ENCODE data around the gene FBXO48. TPM values are rescaled to one million over a fixed set of nuclear protein-coding genes. Genes with fewer than 3 reads are reported as not detected.

FBXO48 gene
- polyA plus RNA-seq, 1 experiment: 0.89 TPM

DNA sequence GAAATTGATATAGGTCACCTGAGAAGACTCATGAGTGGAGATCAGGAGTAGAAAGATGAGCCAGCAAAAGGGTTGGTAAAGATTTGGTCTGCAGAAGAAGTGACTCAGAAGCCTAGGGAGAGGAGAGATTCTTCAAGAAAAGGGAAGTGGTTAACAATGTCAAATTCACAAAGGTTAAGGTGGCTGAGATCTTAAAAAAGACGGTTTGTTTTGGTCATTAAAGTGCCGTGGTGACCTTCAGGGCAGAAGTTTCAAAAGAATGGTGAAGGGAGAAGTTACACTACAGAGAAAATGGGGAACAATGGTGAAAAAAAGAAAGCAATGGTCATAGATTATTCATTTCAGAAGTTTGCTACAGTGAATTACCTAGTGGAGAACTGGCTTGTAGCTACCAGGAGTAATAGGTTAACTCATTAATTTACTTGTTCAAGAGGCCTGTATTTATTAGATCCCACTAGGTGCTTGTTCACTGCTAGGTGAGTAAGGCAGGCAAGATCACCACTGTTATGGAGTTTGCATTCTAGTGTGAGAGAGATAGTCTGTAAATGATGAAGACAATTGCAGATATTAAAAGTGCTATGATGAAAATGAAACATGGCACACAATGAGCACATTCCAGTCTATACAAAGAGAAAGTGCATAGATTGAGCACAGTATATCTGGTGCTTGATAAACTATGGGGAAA, 43.0 kb downstream of the FBXO48 start:
- TF ChIP-seq CTCF (IDR thresholded peaks at IDR 0.05; ENCODE audit: low read depth, low read length): no peak
- Histone ChIP-seq H3K27ac (ENCODE audit: low read depth, low read length) (no peak overlapping the region), H3K27me3 (ENCODE audit: control insufficient read depth, insufficient read depth, low read length) (peaks cover 1% of the 10 kb centered on the region), H3K9me3 (ENCODE audit: control insufficient read depth, insufficient read depth, low read length) (peaks cover 4% of the 10 kb centered on the region; the same call in 1 of the 2 replicates), H3K4me3 (ENCODE audit: low read depth, low read length) (no peak overlapping the region)
- DNase-seq (ENCODE audit: low read depth, low spot score): no peak
- CTCF ChIA-PET: no interaction called here
- POLR2A ChIA-PET: no interaction called here

- peaks cover 5% of the 10 kb centered on the region for H3K27me3 ChIP-seq (ENCODE audit: control insufficient read depth, insufficient read depth, low read length)
- ChIA-PET POLR2A (no interaction called here), CTCF (no interaction called here)
- H3K4me3 ChIP-seq (ENCODE audit: low read depth, low read length): no peak overlapping the region
- peaks cover 5% of the 10 kb centered on the region for H3K9me3 ChIP-seq (ENCODE audit: control insufficient read depth, insufficient read depth, low read length)
- no peak overlapping the region for H3K27ac ChIP-seq (ENCODE audit: low read depth, low read length)
- TF ChIP-seq CTCF (IDR thresholded peaks at IDR 0.05; ENCODE audit: low read depth, low read length): no peak
- DNase-seq (ENCODE audit: low read depth, low spot score): no peak
Measured at GRCh38 chr2:68420254-68420910, 46.7 kb downstream of the FBXO48 start.

- no peak for TF ChIP-seq CTCF (IDR thresholded peaks at IDR 0.05; ENCODE audit: low read depth, low read length)
- H3K4me3 ChIP-seq (ENCODE audit: low read depth, low read length): no peak overlapping the region
- POLR2A ChIA-PET: no interaction called here
- H3K27me3 ChIP-seq (ENCODE audit: control insufficient read depth, insufficient read depth, low read length): peaks cover 5% of the 10 kb centered on the region
- H3K27ac ChIP-seq (ENCODE audit: low read depth, low read length): no peak overlapping the region
- H3K9me3 ChIP-seq (ENCODE audit: control insufficient read depth, insufficient read depth, low read length): peaks cover 4% of the 10 kb centered on the region; the same call in 1 of the 2 replicates
- DNase-seq (ENCODE audit: low read depth, low spot score): no peak
- CTCF ChIA-PET: no interaction called here
Measured at GRCh38 chr2:68418855-68419254, 48.2 kb downstream of the FBXO48 start.

GRCh38 chr2:68418419-68418818, 48.7 kb downstream of the FBXO48 start:
- Histone ChIP-seq H3K9me3 (ENCODE audit: control insufficient read depth, insufficient read depth, low read length) (peaks cover 4% of the 10 kb centered on the region; the same call in 1 of the 2 replicates), H3K27ac (ENCODE audit: low read depth, low read length) (no peak overlapping the region), H3K4me3 (ENCODE audit: low read depth, low read length) (no peak overlapping the region), H3K27me3 (ENCODE audit: control insufficient read depth, insufficient read depth, low read length) (peaks cover 5% of the 10 kb centered on the region)
- no peak for DNase-seq (ENCODE audit: low read depth, low spot score)
- ChIA-PET CTCF (no interaction called here), POLR2A (no interaction called here)
- no peak for TF ChIP-seq CTCF (IDR thresholded peaks at IDR 0.05; ENCODE audit: low read depth, low read length)

DNA sequence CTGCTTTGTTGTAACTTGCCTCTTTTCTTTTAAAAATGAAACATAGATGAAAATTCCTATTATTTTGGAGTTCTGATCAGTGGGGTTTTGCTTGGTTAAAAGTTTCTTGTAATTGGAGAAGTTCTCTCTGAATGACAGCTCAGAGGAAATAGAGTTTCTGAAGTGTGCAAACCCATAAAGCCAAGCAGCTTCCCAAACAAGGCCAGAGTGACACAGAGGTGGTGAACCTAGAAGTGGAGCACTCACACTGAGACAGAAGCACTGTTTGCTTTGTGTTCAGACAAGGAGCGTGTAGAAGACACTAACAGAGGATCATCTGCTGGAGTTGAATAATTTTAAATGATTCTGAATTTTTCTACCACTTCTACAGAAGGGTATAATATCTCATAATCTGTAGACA, 49.2 kb downstream of the FBXO48 start:
- Histone ChIP-seq H3K27me3 (ENCODE audit: control insufficient read depth, insufficient read depth, low read length) (peaks cover 5% of the 10 kb centered on the region), H3K27ac (ENCODE audit: low read depth, low read length) (no peak overlapping the region), H3K4me3 (ENCODE audit: low read depth, low read length) (no peak overlapping the region), H3K9me3 (ENCODE audit: control insufficient read depth, insufficient read depth, low read length) (peaks cover 4% of the 10 kb centered on the region; the same call in 1 of the 2 replicates)
- ChIA-PET CTCF (no interaction called here), POLR2A (no interaction called here)
- no peak for TF ChIP-seq CTCF (IDR thresholded peaks at IDR 0.05; ENCODE audit: low read depth, low read length)
- DNase-seq (ENCODE audit: low read depth, low spot score): no peak

All from AG04450 (cell line).